Measurements from ENCODE around the gene KIFC3. TPM values are rescaled to one million over a fixed set of nuclear protein-coding genes. Genes with fewer than 3 reads are reported as not detected.

The KIFC3 gene
- total and polyA plus RNA-seq, 4 donors = 24.3 to 55.7 (median 45.0) TPM

DNA sequence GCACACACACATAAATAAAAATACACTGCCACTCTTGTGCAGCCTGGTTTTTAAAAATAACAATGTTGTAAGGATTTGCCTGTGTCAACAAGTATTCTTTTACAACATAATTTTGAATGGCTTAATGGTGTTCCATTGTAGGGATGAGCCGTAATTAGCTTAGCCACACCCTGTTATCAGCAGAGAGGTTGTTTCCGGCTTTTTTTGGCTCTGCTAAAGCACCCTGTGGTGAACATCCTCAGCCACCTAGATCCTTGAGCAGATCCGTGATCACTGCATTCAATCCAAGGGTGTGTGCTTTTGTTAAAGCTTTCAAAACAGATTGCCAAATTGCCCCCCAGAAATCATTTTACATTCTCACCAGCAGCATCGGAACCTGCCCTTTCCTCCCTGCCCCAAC, 59.7 kb downstream of the KIFC3 start:
- DNase-seq (ENCODE audit: low read depth in 4 of 6, low spot score in 6 of 6) = peak in 1 of 6 donors; percentile 35
- Histone ChIP-seq H3K27ac (ENCODE audit: low read depth, low read length) (no peak overlapping the region), H3K9me3 (ENCODE audit: control insufficient read depth, insufficient read depth, low read length) (no peaks in the 10 kb centered on the region), H3K36me3 (ENCODE audit: control insufficient read depth, insufficient read depth, low read length) (peaks cover 66% of the 10 kb centered on the region), H3K4me1 (ENCODE audit: control insufficient read depth, insufficient read depth, low read length) (peaks cover 19% of the 10 kb centered on the region), H3K4me3 (ENCODE audit: low read depth, low read length) (no peak overlapping the region), H3K27me3 (ENCODE audit: control insufficient read depth, insufficient read depth, low read length) (no peaks in the 10 kb centered on the region)
- WGBS (ENCODE audit: insufficient coverage) = 43% methylated on average over 2 of the region's 4 CpGs

DNA sequence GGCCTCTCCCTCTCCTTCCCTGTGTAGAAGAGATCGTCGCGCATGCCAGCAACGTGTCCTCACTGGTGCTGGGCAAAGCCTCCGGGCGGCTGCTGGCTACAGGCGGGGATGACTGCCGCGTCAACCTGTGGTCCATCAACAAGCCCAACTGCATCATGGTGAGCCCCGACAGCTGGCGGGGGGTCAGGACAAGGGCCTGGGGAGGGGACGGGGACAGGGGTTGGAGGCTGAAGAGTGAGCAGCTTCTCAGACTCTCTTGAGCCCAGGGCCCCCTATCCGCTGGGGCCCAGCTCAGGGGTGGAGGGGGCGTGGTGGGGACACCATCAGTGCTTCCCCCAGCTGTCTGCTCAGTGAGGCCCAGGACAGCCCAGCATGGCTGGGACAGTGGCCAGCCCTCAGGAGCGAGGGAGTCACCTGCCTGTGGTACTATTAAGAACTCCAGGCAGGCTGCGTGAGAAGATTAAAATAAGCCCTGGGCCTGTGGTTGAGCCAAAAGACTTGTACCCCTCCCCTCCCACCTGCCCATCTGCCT, 60.6 kb downstream of the KIFC3 start:
- peaks cover 66% of the 10 kb centered on the region for H3K36me3 ChIP-seq (ENCODE audit: control insufficient read depth, insufficient read depth, low read length)
- no peak for DNase-seq (ENCODE audit: low read depth in 4 of 6, low spot score in 6 of 6)
- H3K27me3 ChIP-seq (ENCODE audit: control insufficient read depth, insufficient read depth, low read length) = no peaks in the 10 kb centered on the region
- no peak overlapping the region for H3K4me3 ChIP-seq (ENCODE audit: low read depth, low read length)
- H3K4me1 ChIP-seq (ENCODE audit: control insufficient read depth, insufficient read depth, low read length) = peaks cover 27% of the 10 kb centered on the region
- no peak overlapping the region for H3K27ac ChIP-seq (ENCODE audit: low read depth, low read length)
- no peaks in the 10 kb centered on the region for H3K9me3 ChIP-seq (ENCODE audit: control insufficient read depth, insufficient read depth, low read length)
- WGBS (ENCODE audit: insufficient coverage) = 74% methylated on average over 11 of the region's 16 CpGs

DNA sequence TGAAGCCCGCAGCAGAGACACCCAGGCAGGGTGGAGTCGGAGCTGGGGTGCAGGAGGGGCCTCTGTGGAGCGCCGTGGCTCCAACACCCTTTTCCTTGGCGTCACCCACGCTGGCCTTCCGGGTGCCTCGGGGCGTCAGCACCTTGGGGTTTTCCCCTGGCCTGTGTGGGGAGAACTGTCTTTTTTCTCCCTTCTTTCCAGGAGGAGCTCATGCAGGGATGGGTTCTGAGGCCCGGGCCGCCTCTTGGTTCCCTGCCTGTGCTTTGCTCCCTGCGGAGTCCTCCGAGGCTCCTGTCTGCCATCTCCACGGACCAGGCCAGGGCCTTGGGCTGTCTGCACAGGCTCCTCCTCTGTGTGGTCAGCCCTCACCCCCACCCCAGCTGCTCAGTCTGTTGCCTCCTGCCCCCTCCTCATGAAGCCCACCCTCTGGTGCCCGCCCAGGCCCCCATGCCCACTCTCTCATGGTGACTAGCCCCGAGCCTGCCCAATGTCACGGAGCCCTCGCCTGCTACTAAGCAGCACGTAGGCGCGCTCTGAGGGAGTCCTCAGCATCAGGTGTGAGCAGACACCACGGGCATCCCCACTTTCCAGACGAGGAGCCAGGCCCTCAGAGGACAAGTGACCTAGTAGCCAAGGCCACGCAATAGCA, 61.7 kb downstream of the KIFC3 start:
- Histone ChIP-seq H3K9me3 (ENCODE audit: control insufficient read depth, insufficient read depth, low read length) (no peaks in the 10 kb centered on the region), H3K27ac (ENCODE audit: low read depth, low read length) (no peak overlapping the region), H3K4me1 (ENCODE audit: control insufficient read depth, insufficient read depth, low read length) (peaks cover 36% of the 10 kb centered on the region), H3K27me3 (ENCODE audit: control insufficient read depth, insufficient read depth, low read length) (no peaks in the 10 kb centered on the region), H3K36me3 (ENCODE audit: control insufficient read depth, insufficient read depth, low read length) (peaks cover 65% of the 10 kb centered on the region), H3K4me3 (ENCODE audit: low read depth, low read length) (no peak overlapping the region)
- 93% methylated on average over 17 of the region's 24 CpGs for WGBS (ENCODE audit: insufficient coverage)
- no peak for DNase-seq (ENCODE audit: low read depth in 4 of 6, low spot score in 6 of 6)

DNA sequence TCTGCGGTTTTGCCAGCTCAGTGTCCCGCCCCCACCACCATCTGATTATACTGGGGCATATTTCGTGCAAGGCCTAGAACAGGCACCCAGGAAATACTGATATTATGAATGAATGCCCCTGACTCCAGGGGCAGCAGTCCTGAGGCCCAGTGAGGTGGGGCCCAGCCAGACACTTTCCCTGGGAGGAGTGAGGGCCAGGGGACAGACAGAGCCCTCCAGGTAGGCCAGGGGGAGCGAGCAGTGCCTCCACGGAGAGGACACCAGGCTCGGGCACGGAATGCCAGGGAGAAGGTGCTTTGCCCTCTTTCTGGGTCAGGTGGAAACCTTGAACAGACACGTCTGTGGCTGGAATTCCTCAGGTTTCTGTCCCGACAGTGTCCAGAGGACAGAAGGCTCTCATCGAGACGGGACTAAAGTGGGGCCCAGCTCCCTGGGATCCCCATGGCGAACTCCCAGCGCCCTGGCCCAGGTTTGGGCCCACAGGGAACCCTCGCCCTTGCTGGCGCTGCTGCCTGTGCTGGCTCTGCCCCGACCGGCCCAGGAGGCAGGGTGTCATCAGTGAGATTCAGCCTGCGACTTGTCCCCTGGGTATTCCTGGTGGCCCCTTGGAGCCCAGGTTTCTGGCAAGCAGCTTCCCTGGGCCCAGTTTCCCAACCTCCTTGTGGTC, 62.4 kb downstream of the KIFC3 start:
- Histone ChIP-seq H3K9me3 (ENCODE audit: control insufficient read depth, insufficient read depth, low read length) (no peaks in the 10 kb centered on the region), H3K27me3 (ENCODE audit: control insufficient read depth, insufficient read depth, low read length) (no peaks in the 10 kb centered on the region), H3K4me1 (ENCODE audit: control insufficient read depth, insufficient read depth, low read length) (peaks cover 37% of the 10 kb centered on the region), H3K27ac (ENCODE audit: low read depth, low read length) (no peak overlapping the region), H3K4me3 (ENCODE audit: low read depth, low read length) (no peak overlapping the region), H3K36me3 (ENCODE audit: control insufficient read depth, insufficient read depth, low read length) (peaks cover 59% of the 10 kb centered on the region)
- no peak for DNase-seq (ENCODE audit: low read depth in 4 of 6, low spot score in 6 of 6)
- WGBS (ENCODE audit: insufficient coverage) = 92% methylated on average over 15 of the region's 18 CpGs

DNA sequence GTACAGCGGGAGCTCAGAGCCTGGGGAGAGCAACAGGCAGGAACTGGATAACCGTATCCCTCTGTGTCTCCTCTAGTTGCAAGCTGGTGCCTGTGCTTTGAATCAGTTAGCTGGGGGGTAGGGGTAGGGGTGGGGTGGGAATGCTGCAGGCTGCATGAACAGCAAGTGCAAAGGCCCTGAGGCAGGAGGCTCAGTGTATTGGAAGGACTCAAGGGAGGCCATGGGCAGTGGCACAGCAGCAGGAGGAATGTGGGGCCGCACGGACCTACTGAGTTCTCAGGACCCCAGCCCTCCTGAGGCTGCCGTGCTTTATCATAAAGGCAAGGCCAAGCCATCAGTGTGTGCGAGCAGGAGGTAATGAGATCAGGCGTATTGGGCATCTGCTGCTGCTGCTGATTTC, 63.4 kb downstream of the KIFC3 start:
- Histone ChIP-seq H3K36me3 (ENCODE audit: control insufficient read depth, insufficient read depth, low read length) (peaks cover 48% of the 10 kb centered on the region), H3K9me3 (ENCODE audit: control insufficient read depth, insufficient read depth, low read length) (no peaks in the 10 kb centered on the region), H3K4me1 (ENCODE audit: control insufficient read depth, insufficient read depth, low read length) (peaks cover 44% of the 10 kb centered on the region), H3K27ac (ENCODE audit: low read depth, low read length) (no peak overlapping the region), H3K4me3 (ENCODE audit: low read depth, low read length) (no peak overlapping the region), H3K27me3 (ENCODE audit: control insufficient read depth, insufficient read depth, low read length) (no peaks in the 10 kb centered on the region)
- no peak for DNase-seq (ENCODE audit: low read depth in 4 of 6, low spot score in 6 of 6)
- 98% methylated on average over 7 of the region's 7 CpGs for WGBS (ENCODE audit: insufficient coverage)

DNA sequence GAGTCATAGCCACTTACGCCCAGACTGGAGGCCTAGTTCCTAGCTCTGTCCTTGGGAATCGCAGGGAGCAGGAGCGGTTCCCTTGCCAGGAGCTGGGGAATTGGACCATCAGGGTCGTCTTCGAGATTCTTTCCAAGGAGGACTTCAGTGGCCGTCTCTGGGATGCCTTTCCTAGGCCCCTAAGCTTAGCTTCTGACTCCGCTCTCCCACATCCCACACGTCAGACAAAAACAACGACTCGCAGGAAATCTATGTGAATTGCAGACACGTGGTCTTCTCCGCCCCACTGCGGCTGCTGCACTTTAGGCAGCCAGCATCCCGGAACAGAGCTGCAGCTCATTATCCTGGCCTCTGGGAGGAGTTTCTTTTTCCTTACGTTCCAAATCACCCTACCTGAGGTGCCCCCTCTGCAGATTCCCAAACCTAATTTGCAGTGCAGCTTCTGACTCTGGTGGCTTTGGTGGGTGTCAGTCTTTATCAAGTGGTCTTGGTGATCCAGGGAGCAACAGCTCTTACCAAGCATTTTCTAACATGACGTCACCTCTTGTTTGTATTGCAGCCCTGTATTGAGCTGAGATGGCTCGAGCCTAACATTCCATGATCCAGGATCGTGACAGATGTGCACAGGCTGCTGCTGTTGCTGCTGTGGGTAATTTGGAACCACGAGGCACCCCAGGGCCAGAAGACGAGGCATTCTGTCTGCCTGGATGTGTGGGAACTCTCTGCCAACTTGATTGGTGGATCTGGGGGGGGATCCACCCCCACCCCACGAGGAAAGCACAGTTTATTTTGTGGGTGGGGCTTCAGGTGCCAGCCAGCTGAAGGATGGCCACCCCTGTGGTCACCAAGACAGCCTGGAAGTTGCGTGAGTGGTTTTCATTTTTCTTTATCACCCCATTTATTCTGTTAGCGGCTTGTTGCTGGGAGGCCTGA, 65.6 kb downstream of the KIFC3 start:
- peaks cover 44% of the 10 kb centered on the region for H3K4me1 ChIP-seq (ENCODE audit: control insufficient read depth, insufficient read depth, low read length)
- DNase-seq (ENCODE audit: low read depth in 4 of 6, low spot score in 6 of 6) = peak in 4 of 6 donors; percentile 36 to 86 (median 62)
- H3K27me3 ChIP-seq (ENCODE audit: control insufficient read depth, insufficient read depth, low read length) = no peaks in the 10 kb centered on the region
- H3K4me3 ChIP-seq (ENCODE audit: low read depth, low read length) = peak overlapping the region; percentile 81
- peaks cover 37% of the 10 kb centered on the region for H3K36me3 ChIP-seq (ENCODE audit: control insufficient read depth, insufficient read depth, low read length)
- 8% methylated on average over 18 of the region's 23 CpGs for WGBS (ENCODE audit: insufficient coverage)
- H3K27ac ChIP-seq (ENCODE audit: low read depth, low read length) = peak overlapping the region; percentile 59
- H3K9me3 ChIP-seq (ENCODE audit: control insufficient read depth, insufficient read depth, low read length) = no peaks in the 10 kb centered on the region

DNA sequence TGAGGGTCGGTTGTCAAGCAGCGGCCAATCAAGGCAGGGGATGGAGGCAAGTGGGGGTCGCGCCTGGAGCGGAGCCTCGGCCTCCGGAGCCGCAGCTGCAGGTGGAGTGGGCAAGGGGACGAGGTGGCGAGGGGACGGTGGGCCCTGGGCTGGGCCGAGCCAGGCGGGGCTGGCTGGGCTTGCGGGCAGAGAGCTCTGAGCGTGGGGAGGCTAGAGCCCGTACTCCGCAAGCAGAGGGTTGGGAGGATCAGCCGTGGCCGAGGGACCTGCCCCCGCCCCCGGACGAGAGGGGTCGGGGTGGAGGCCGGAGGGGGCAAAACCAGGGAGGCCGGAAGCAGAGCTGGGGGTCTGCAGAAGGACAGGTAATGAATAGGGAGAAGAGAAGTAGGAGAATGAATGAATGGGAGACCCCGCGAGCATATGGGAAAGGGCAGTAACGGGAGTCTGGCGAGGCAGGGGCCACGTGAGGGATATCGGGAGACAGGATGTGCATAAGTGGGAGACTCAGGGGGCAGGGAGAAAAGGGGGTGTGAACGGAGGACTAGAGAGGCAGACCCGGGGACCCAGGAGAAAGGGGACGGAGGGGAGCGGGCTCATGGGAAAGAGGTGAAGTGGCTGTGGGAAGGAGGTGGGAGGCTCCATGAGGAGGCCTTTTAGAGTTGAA, 66.4 kb downstream of the KIFC3 start, which contains the start of gene KATNB1:
Gene KATNB1 (plus strand): TSS at position 16 of the 664 bp plus-strand sequence. CDS start 1,474 bp downstream, outside the sequence.
- WGBS (ENCODE audit: insufficient coverage) = under 1% methylated on average over 35 of the region's 35 CpGs
- Histone ChIP-seq H3K9me3 (ENCODE audit: control insufficient read depth, insufficient read depth, low read length) (no peaks in the 10 kb centered on the region), H3K27ac (ENCODE audit: low read depth, low read length) (peak within 1 kb of the TSS; percentile 90), H3K4me1 (ENCODE audit: control insufficient read depth, insufficient read depth, low read length) (peaks cover 44% of the 10 kb centered on the region), H3K4me3 (ENCODE audit: low read depth, low read length) (peak within 1 kb of the TSS; percentile 81), H3K36me3 (ENCODE audit: control insufficient read depth, insufficient read depth, low read length) (peaks cover 32% of the 10 kb centered on the region), H3K27me3 (ENCODE audit: control insufficient read depth, insufficient read depth, low read length) (no peaks in the 10 kb centered on the region)
- DNase-seq (ENCODE audit: low read depth in 4 of 6, low spot score in 6 of 6) = peak in 1 of 6 donors; percentile 33

DNA sequence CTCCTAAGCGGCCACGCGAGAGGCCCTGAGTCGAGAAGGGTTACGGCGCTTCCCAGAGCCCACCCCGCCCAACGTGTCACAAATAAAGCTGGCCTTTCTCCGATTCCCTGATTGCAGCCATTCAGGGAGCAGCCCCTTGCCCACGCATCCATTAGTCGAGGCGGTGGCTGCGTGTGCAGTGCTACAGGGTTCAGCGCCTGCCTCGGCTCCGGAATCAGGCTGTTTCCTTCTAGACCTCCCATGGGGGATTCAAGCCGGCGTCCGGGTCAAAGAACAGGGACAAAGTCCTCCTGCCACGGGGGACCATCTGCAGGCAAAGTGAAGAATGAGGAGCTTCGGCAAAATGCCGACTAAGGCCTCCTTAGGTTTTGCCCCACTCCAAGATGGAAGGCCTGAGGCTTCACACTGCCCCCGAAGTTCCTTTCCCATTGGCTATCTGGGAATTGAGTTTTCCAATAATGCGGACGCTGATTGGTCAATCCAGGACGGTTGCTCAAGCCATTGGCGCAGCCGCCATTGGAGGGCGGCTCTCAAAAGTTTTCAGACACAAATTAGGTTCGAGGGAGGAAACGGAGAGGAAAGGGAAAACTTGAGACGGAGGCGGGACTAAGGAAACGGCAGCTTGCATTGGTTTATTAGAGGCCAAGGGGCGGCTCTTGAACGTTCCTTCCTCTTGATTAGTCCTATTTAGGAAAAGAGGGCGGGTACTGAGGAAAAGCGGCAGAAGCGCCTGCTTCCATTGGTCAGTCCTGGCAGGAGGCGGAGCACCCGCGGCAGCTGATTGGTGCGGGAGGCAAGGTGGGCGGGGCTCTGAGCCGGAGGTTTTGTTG, 67.2 kb downstream of the KIFC3 start:
- H3K4me1 ChIP-seq (ENCODE audit: control insufficient read depth, insufficient read depth, low read length) = peaks cover 44% of the 10 kb centered on the region
- no peaks in the 10 kb centered on the region for H3K9me3 ChIP-seq (ENCODE audit: control insufficient read depth, insufficient read depth, low read length)
- H3K36me3 ChIP-seq (ENCODE audit: control insufficient read depth, insufficient read depth, low read length) = peaks cover 24% of the 10 kb centered on the region
- 0% methylated on average over 45 of the region's 45 CpGs for WGBS (ENCODE audit: insufficient coverage)
- peak; percentile 100 for DNase-seq (ENCODE audit: low read depth in 4 of 6, low spot score in 6 of 6)
- H3K4me3 ChIP-seq (ENCODE audit: low read depth, low read length) = peak overlapping the region; percentile 81
- peak overlapping the region; percentile 90 for H3K27ac ChIP-seq (ENCODE audit: low read depth, low read length)
- no peaks in the 10 kb centered on the region for H3K27me3 ChIP-seq (ENCODE audit: control insufficient read depth, insufficient read depth, low read length)
